ENCODE data around the gene SLC44A1.

GRCh38 chr9:105195259-105195658, 49.2 kb upstream of the SLC44A1 start:
- TF ChIP-seq RFX5 (IDR thresholded peaks at IDR 0.05; ENCODE audit: low read depth, low read length): no peak
- no peak for TF ChIP-seq RAD21 (CRISPR knock-in tag; IDR thresholded peaks at IDR 0.05)
- no peak for TF ChIP-seq NCOA1 (CRISPR knock-in tag; IDR thresholded peaks at IDR 0.05)
- TF ChIP-seq ZBTB1 (CRISPR knock-in tag; IDR thresholded peaks at IDR 0.05; ENCODE audit: borderline replicate concordance): no peak
- no peak for TF ChIP-seq PAX8 (CRISPR knock-in tag; IDR thresholded peaks at IDR 0.05; ENCODE audit: borderline replicate concordance)
